Stimulated activated CD8-positive, alpha-beta memory T cell treated with anti-CD3 and anti-CD28 coated beads, Interleukin-15, amount 100 ng/mL, for 48 hours (primary cell): ENCODE measurements around the gene ENOX1.

Experiments used
- DNase-seq, 2 donors: peaks; one replicate each; pipeline ENCODE4 v3.0.0-alpha.2; 2020; ENCODE audit warnings: low read depth in 2 of 2

The ENOX1 gene

DNA sequence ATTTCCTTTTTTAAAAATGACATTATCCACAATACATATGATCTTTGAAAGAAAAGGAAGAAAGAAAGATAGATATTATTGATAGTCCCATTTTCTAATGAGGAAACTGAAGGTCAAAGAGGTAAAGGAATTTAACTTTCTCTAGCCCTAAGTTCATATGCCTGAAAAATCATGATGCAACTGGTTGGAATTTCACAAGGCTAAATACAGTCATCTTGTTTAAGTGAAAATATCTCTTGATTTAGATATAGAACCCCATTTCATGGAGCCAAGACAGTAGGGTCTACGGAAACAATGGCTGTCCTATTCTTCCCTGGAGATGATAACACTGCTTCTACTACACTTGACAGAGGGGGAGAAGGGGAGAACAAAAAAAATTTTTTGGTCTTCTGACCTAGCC is 397.2 kb downstream of the ENOX1 start:
- no peak for DNase-seq

DNA sequence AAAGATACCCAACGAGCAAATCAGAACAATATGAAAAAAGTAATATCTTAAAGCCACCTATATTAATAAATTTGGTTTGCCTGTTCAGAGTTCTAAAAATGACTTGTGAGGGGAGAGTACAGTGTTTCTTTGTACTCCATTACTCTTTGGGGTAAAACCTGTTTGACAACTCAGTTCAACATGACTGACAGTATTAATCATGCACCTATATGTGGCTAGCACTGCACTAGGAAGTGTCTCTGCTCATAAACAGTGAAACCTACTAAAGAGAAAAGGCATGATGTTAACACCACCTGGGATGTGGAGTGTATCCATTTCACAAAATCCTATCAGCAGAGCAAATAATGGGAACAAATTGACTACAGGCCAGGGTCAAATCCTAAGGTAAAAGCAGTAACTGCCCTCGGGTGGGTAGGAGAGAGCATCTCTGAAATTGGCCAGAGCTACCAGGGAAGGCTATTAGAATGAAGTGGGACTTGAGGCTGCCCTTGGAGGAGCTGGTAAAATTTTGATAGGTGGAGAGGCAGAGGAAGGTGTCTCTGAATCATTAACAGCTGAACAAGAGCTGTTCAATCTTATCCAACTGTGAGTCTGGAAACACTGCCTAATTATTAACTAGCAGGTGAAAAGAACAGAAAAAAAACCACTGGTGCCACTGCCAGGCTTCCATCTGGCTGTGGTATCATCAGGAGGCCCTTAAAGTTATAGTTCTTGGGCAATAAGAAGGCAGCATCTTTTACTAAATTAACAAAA is 398.3 kb downstream of the ENOX1 start:
- no peak for DNase-seq

DNA sequence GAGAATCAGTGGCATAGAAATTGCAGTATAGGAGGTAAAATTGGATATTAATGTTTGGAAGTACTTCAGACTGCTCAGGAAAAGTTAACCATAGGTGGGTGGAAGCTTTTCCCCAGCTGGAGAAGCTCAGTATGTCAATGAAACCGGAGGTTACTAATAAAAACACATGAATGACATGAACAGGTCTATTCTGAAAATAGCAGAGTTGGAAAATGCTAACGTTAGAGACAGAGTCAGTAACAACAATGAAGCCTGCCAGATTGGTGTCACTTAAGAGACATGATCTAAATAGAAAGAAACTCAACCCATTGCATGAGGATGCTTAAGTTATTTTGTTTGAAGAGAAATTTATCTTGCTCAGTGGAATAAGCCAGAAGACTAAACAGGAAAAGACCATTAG is 398.9 kb downstream of the ENOX1 start:
- no peak for DNase-seq

DNA sequence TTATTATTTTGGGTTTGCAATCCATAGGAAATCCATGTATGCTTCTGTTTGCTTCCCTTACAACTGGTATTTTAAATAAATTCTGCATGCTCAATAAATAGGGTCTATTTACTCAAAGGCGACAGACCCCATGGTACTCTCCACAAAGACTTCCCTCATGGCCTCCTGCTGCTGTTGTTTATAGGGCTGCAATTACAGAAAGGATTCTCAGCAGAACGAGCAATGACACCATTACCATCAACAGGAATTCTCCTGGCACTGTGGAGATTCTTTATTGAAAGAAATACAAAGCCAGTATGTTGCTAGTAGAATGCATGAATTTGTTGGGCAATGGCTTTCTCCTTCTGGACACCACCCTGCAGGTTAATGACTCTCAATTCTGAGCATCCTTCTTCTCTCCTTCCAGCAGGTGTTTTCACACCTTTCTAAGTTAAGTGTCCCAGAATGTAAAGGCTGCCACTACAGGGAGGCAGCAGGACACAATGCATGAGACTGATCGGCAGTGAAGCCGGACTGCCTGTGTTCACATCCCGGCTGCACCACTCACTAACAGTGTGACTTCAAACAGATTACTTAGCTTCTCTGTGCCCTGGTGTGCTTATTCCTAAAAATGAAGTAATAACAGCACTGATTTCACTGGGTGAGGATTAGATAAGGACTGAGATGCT is 403.1 kb downstream of the ENOX1 start:
- DNase-seq, result no peak

DNA sequence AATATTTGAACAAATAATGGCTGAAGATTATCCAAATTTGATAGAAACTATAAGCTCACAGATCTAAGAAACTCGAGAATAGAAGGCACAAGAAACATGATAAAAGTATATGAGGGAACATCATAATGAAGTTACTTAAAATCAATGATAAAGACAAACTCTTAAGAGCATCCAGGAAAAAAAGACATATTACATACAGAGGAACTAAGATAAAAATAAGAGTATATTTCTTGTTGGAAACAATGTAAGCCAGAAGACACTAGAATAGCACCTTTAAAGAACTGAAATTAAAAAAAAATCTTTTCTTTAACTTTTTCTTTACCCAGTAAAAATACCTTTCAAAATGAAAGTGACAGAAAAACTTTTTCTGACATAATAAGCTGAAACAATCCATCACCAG is 407.0 kb downstream of the ENOX1 start:
- DNase-seq, result no peak

DNA sequence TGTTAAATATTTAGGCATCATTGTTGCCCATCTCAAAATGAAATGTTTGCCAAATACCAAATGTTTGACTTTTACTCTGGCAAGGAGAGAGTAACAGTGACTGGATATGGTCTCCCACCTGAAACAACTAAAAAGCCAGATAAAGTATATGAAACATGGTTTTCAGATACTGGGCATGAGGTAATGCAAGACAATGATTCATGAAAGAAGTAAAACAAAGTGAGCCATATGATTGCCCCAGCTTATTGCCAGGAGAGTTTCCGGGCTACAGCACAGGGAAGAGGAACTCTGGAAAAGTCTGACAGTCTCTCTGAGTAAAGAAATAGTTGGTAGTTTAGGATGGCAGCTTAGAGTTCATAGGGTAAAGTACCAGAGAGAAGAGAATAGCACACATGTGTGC is 408.8 kb downstream of the ENOX1 start:
- no peak for DNase-seq

DNA sequence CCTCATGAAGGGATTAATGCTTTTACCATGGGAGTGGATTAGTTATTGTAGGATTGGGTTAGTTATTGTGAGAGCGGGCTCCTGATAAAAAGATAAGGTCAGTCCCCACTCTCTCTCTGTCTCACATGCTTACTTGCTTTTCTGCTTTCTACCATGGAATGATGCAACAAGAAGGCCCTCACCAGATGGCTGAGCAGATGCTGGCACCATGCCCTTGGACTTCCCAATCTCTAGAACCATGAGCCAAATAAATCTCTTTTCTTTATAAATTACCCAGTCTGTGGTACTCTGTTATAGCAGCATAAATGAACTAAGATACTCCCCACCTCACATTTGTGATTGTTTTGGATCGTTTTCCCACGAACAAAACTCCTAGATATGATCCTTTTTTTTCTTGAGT is 409.6 kb downstream of the ENOX1 start:
- no peak for DNase-seq

DNA sequence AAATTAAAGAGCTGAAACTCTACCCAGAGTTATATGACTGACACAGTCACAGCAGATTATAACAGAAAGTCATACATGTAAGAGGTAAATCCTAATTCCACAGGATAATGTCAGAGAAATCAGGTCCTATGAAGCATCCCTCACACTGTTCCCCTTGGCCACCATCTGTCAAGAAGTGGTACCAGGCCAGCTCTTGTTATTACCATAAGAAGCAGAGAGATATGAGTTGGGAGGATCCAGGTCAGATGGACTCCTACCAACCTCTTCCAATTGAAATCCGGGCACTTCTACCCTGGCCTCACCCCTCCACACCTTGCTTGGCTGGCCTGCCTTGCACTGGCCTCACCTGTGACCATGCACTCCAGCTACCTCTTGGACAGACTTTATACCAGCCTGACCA is 410.2 kb downstream of the ENOX1 start:
- DNase-seq, result no peak

DNA sequence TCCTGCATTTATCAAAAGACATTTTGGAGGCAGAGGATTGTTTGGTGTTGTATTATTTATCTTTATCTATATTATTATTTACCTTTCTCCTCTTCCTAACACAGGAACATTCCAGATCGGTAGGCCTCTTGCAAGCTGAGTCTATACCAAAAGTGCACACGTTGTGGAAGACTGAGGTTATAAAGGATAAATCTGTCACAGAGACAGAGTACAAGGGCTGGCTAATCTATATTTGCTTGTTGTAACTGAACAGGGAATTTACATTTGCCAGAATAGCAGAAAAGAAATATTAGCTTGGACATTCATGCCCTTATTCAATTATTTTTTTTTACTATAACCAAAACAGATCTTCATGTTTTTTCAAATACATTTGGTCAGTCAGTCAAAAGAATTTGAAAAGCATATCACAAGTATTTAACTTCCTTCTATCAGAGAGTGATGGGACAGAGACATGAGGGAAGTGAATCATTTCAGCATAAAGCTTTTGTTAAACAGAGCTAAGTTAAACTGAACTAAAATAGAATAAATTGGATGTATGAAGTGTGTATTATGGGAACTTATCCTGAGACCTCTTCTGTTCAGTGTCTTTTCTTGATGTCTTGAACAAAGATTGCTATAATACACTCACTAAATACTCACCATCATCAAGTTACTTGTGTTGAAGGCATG is 410.8 kb downstream of the ENOX1 start:
- no peak for DNase-seq

DNA sequence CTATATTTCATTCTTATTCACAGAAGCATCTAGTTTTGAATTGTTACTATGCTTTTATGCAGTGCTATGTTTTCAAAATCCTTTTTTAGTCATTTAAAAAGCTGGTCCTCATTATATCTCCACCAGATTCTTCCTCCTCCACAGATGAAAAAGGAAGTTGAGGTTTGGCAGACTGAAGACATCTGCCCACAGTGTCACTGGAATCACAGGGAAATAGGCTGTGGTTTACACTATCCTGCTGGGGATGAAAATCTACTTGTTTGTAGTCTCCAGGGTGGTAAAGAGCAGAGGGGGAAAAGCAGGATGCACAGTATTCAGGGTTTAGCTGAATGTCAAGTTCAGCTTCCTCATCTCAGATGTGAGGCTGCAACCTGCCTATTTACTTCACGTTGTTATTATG is 412.2 kb downstream of the ENOX1 start:
- no peak for DNase-seq

DNA sequence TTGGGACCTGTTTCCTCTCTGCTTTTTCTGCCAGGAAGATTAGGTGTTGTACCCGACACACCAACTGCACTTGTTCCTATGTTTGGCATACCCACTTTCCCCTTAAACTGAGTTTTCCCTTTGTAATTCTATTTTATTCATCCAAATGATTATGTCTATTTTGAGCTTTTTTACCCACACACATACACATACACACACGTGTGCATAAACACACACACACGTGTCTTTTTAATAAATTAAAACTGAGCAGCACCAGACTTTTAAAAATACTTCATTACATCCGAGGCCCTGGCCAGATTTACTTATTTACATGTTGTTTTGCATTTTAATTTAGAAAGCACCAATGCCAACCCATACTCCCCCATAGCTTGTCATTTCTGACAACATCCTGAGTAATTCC is 413.4 kb downstream of the ENOX1 start:
- no peak for DNase-seq

DNA sequence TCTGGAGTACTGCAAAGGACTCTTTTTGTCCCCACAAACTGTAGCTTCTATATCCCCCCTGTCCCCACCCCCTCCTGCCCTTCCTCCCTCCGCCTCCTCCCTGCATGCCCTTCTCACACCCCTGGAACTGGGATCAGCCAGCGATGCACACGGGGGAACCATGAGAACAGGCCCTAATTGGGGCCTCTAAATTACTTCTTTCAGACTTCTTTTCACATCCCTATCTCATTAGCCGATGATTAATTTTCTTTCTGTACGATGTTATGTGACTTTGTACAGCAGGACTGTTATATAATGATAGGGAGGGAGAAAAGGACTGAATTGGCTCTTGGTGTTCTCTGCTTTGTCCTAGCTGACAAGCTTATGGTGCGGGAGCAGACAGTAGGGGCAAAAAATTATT is 415.9 kb downstream of the ENOX1 start:
- DNase-seq, result no peak

DNA sequence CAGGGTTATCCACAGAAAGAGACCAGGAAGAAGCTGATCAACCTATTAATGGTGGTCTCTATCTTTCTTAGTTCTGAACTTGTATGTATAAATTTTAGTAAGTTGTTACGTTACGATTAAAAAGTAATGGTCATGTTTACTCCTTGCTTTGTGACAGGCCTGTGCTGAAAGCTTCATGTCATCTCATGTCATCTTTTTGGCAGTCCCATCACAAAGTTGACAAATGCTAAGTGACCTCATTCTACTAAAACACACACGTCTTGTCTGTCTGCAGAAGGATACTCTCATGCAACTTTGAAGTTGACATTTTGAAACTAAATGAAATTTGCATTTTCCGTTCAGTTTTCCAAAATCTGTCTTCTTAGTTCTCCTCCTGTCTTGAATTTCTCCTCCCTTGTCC is 417.5 kb downstream of the ENOX1 start:
- DNase-seq, result no peak

DNA sequence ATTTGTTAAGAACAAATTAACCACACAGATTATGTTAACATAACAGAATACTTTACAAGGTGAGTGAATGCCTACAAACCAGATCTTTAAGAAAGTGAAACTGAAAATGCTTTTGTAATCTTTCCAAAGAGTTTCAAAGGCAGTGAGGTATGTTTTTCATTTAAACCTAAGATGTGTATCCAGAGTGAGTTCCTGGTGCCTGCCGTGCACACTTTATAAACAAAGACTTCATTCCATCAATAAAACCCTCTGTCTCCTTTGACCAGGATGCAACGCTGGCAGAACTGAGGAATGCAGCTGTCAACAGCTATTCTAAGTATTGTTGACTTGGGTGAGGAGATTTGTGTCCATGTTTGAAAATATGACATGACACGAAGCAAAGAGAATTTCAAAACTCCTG is 418.8 kb downstream of the ENOX1 start:
- DNase-seq, result no peak

DNA sequence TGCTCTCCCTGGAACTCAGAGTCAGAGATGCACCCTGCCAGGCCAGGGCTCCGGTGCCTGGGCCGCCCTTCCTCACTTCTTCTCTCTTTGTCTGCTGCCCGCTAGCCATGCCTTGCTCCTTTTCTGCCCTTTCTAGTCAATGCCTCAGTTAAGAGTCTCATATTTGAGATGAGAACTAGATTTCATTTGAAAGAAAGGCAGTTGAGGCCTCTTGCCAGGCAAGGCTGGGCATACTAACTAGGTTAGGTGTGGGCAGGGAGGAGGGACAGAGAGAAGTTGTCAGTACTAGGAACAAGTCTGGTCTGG is 421.8 kb downstream of the ENOX1 start:
- no peak for DNase-seq

DNA sequence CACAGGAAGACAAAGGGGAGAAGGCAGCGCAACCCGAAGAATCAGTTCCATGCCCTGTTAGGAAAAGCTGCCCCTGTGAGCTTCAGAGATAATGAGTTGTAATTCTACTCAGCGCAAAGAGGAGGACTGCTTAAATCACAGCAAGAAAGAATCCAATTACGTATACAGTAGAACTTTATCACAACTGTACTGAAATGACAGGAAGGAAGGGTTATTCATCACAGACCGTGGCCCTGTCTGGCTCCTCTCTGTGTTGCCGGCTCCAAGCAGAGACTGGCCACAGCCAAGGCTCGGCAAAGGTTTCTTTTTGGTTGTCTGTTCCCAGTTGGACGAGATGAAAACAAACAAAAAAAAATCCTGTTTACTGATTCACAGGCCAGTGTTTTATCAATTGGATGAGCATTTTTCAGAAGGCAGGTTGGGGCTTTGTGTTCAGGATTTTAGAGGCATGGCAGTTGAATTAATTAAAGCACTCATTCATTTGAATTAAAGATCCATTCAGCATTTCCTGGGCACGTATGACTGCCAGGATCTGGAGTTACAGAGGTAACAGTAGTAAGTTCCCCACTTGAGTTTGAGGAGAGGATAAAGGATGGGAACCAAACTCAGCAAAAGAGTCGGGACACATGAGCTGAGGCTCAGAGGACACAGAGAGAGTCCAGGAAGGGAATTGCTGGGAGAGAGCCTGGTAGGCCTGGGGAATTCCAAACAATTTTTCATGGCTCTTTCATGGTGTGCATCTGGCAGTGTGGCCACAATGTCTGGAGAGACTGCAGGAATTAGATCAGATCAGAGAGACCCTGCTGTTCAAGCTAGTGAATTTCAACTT is 422.3 kb downstream of the ENOX1 start:
- no peak for DNase-seq

DNA sequence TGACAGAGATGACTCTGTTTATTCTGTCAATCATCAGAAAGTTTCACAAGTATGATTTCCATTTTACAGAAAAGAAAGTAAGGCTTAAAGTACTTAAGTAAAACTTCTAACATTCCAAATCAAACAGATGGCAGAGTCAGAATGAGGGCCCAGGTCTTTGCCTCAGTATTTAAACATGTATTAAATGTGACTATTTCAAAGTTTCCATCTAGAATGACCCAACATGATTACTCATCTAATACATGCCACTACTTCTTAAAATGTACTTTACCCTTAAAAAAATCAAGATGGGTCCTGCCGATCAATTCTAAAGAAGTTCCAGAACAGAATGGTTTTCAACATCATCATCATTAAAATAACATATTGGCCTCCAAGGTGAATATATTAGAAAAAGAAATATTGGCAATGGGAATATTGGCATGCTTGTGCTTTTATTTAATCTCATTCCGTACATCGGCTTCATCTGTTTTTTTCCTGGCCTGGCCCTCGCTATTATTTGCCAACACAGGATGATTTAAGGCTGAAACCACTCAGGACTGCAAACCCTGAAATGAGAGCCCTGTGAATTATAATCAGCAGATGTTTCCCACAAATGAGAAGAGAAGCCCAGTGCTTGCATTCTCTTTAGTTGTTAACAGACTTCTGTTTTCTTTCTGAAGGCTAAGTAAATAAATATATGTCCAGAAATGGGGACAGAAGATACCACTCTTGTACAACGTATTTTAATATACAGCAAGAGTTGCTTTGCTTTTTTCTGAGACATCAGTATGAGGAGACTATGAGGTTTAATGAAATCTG is 423.4 kb downstream of the ENOX1 start:
- no peak for DNase-seq

DNA sequence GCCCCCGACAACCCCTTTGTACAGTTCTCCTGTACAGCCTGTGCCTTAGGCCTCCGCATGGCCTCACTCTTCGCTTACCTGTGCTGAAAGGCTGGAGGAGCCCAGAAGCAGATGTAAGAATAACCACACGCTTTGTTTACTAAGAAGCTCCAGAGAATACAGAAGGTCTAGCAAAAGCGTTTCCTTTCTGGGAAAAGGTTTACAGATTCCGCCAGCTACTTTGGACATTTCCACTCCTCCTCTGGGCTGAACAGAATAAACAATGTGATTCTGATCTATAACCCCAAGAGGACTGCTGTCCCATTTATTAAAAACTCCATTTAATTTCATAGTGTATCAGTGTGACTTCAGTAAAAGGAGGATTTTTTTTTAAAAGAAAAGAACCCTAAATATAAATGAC is 424.2 kb downstream of the ENOX1 start:
- no peak for DNase-seq

DNA sequence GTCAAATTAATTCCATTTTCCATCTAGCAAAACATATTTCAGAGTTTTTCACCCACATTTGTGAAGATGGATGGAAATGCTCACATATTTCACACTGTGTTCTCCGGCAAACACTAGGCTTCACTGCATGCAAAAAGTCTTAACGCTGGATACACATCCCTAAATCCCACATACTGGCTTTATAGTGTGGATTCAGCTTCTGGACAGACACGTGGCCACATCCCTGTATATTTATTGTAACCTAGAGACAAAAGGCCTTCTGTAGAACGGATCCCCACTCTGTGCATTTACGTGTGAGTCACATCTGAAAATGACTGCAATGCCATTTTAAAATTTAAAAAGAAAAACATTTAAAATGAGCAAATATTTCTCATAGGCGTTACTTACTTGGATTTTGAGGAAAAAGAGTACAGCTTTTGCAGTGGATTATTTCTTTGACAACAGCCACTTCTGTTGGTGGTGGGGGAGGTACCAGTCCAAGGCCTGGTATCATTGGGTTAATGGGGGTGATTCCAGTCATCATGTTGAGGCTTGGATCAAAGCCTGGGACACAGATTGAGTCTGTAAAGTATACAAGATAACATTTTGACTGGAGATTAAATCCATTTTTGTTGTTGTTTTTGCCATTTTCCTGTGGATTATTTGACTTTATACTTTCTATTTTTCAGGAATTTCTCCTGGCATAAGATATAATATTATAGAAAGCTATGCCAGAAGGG is 425.7 kb downstream of the ENOX1 start:
- DNase-seq, result no peak

DNA sequence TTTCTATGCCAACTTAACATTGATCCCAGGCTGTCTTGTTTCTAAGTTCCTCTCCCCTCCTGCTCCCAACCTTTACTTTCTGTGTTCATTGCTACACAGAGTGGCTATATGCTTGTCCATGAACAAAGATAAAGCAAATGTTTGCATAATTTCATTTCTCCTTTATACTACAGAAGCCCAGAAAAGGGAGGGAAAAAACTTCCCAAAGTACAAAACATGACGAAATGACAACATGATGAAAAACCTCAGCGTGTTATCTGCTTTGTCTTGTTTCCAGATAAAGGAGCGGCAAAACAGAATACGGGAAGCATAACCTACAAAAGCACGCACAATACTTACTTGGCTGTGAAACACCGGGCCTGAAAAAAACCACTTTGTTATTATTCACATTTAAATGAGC is 426.6 kb downstream of the ENOX1 start:
- no peak for DNase-seq

DNA sequence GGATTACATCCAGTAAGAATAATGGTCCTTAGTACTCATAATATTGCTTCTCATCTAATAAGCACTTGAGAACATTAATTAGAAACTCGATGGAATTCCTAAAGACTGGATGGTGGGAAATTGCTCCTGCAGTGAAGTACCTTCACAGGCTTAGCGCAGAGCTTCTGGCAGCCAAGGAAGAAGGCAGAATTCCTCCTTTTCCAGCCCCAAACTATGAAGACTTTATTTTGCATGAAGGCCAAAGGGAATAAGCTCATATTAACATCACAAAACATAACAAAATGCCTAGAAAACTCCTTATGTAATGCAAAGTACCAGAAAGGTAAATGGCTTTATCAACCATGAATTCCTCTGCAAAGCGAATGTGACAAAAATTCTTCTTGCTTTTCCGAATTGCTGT is 427.2 kb downstream of the ENOX1 start:
- no peak for DNase-seq
